ENCODE data around the gene SPTBN1. TPM values are rescaled to one million over a fixed set of nuclear protein-coding genes. Genes with fewer than 3 reads are reported as not detected.

Gene SPTBN1
- total and polyA plus RNA-seq, 2 experiments from 2014 or later = 122 to 341 TPM

GRCh38 chr2:54675281-54675680 is 219.2 kb downstream of the SPTBN1 start:
- Histone ChIP-seq H2AFZ (no peak overlapping the region), H3K9me3 (ENCODE audit: low read depth) (no peaks in the 10 kb centered on the region), H4K20me1 (ENCODE audit: insufficient read depth, poor library complexity, severe bottlenecking) (no peaks in the 10 kb centered on the region), H3K27me3 (no peaks in the 10 kb centered on the region), H3K79me2 (no peaks in the 10 kb centered on the region), H3K9me2 (replicated peaks; ENCODE audit: insufficient read depth) (no peaks in the 10 kb centered on the region), H3K36me3 (replicated peaks; ENCODE audit: insufficient read depth, low read depth) (no peaks in the 10 kb centered on the region), H3K27ac (no peak overlapping the region), H3K4me1 (ENCODE audit: insufficient read depth) (peaks cover 13% of the 10 kb centered on the region), H3K4me2 (no peak overlapping the region), H3K4me3 (no peak overlapping the region)
- no peak for TF ChIP-seq EZH2phosphoT487 (IDR thresholded peaks at IDR 0.05; ENCODE audit: low read depth, severe bottlenecking, unreplicated experiment)
- no peak for TF ChIP-seq EZH2 (IDR thresholded peaks at IDR 0.05; ENCODE audit: borderline replicate concordance)
- TF ChIP-seq CTCF (IDR thresholded peaks at IDR 0.05; ENCODE audit: poor library complexity) = no peak
- no peak for DNase-seq (ENCODE audit: low spot score)
- 91% methylated on average over 8 of the region's 8 CpGs for WGBS (ENCODE audit: low lambda C conversion rate, missing lambda C conversion rate)

DNA sequence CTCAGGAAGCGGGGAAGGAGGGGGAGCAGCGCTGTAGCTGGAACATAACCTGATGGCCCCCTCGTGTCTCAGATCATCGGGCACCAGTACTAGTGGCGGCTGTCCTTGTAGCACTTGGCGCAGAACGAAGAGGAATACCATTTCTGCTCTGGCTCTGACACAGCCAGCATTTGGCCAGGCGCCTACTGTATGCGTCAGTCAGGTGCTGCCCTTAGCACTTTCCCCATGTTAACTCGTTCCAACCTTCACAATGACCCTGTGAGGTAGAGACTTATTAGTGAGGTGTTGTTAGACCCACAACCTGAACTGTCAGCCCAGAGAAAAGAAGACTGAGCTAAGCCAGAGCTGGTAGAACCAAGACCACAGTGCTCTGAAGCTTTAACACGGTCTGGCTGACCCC is 219.6 kb downstream of the SPTBN1 start:
- no peak for DNase-seq (ENCODE audit: low spot score)
- H3K4me2 ChIP-seq = no peak overlapping the region
- WGBS (ENCODE audit: low lambda C conversion rate, missing lambda C conversion rate) = 85% methylated on average over 11 of the region's 11 CpGs

GRCh38 chr2:54676656-54677055 is 220.5 kb downstream of the SPTBN1 start:
- Histone ChIP-seq H3K9me3 (ENCODE audit: low read depth) (no peaks in the 10 kb centered on the region), H3K9me2 (replicated peaks; ENCODE audit: insufficient read depth) (no peaks in the 10 kb centered on the region), H2AFZ (no peak overlapping the region), H3K36me3 (replicated peaks; ENCODE audit: insufficient read depth, low read depth) (no peaks in the 10 kb centered on the region), H3K4me3 (no peak overlapping the region), H3K4me1 (ENCODE audit: insufficient read depth) (peaks cover 9% of the 10 kb centered on the region), H3K27ac (no peak overlapping the region), H3K79me2 (no peaks in the 10 kb centered on the region), H3K4me2 (no peak overlapping the region), H3K27me3 (no peaks in the 10 kb centered on the region), H4K20me1 (ENCODE audit: insufficient read depth, poor library complexity, severe bottlenecking) (no peaks in the 10 kb centered on the region)
- no peak for DNase-seq (ENCODE audit: low spot score)
- TF ChIP-seq CTCF (IDR thresholded peaks at IDR 0.05; ENCODE audit: poor library complexity) (no peak), EZH2phosphoT487 (IDR thresholded peaks at IDR 0.05; ENCODE audit: low read depth, severe bottlenecking, unreplicated experiment) (no peak), EZH2 (IDR thresholded peaks at IDR 0.05; ENCODE audit: borderline replicate concordance) (no peak)
- 87% methylated on average over 2 of the region's 2 CpGs for WGBS (ENCODE audit: low lambda C conversion rate, missing lambda C conversion rate)

More for the DNA sequence above, 219.6 kb downstream of the SPTBN1 start:
- Histone ChIP-seq H3K27ac (no peak overlapping the region), H3K36me3 (replicated peaks; ENCODE audit: insufficient read depth, low read depth) (no peaks in the 10 kb centered on the region), H4K20me1 (ENCODE audit: insufficient read depth, poor library complexity, severe bottlenecking) (no peaks in the 10 kb centered on the region), H3K4me1 (ENCODE audit: insufficient read depth) (peaks cover 9% of the 10 kb centered on the region), H3K9me3 (ENCODE audit: low read depth) (no peaks in the 10 kb centered on the region), H2AFZ (no peak overlapping the region), H3K79me2 (no peaks in the 10 kb centered on the region), H3K4me3 (no peak overlapping the region), H3K27me3 (no peaks in the 10 kb centered on the region), H3K9me2 (replicated peaks; ENCODE audit: insufficient read depth) (no peaks in the 10 kb centered on the region)
- no peak for TF ChIP-seq CTCF (IDR thresholded peaks at IDR 0.05; ENCODE audit: poor library complexity)
- TF ChIP-seq EZH2phosphoT487 (IDR thresholded peaks at IDR 0.05; ENCODE audit: low read depth, severe bottlenecking, unreplicated experiment) = no peak
- no peak for TF ChIP-seq EZH2 (IDR thresholded peaks at IDR 0.05; ENCODE audit: borderline replicate concordance)
